Measurements from ENCODE around the gene PNLIPRP2.

GRCh38 chr10:116648903-116649302 is 28.1 kb downstream of the PNLIPRP2 start:
- no peak for TF ChIP-seq CTCF (IDR thresholded peaks at IDR 0.05)
- no peak for TF ChIP-seq POLR2A (IDR thresholded peaks at IDR 0.05)
- no peak for TF ChIP-seq POLR2AphosphoS5 (IDR thresholded peaks at IDR 0.05)
- no peak for TF ChIP-seq EP300 (IDR thresholded peaks at IDR 0.05)
